GM12801 (cell line): ENCODE measurements around the gene RASSF8.

Experiments
- TF ChIP-seq, protein P1 (sequence below): IDR thresholded peaks from one replicate; pipeline ENCODE4 v1.5.1; 2011; ENCODE audit warnings: control low read depth; ENCODE audit not compliant: insufficient read length; ENCODE audit errors: extremely low read depth

Gene RASSF8

DNA sequence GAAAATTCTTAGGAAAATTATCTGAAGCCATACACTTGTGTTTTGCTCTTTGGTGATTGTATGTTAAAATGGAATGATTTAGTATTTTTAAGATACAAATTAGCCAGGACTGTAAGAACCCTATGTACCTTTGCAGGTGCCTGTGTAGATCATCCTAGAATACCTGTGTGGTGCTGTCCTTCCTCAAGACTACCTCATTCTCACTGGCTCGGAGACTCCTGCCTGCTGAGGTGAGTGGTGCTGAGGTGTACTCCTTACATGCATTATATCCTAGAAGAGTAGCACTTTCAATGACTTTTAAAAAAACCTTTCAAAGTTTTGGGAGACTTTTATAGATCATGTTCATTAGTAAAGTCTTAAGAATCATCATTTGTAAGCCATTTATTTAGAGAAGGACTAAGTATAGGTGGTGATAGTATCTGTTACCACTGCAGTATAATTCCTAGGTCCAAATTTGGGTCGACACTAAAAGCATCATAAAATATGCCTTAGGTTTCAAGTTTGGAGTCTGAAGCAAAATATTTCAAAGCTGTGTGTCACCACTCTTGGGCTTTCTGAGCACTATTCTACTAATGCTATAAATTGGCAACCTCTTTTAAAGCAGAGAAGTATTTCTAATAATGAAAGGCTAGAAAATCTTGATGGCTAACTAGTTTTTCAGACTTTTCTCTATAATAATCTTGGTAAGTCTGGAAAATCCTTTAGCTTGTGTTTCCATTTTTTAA, 36.6 kb downstream of the RASSF8 start:
- TF ChIP-seq, protein P1, sequence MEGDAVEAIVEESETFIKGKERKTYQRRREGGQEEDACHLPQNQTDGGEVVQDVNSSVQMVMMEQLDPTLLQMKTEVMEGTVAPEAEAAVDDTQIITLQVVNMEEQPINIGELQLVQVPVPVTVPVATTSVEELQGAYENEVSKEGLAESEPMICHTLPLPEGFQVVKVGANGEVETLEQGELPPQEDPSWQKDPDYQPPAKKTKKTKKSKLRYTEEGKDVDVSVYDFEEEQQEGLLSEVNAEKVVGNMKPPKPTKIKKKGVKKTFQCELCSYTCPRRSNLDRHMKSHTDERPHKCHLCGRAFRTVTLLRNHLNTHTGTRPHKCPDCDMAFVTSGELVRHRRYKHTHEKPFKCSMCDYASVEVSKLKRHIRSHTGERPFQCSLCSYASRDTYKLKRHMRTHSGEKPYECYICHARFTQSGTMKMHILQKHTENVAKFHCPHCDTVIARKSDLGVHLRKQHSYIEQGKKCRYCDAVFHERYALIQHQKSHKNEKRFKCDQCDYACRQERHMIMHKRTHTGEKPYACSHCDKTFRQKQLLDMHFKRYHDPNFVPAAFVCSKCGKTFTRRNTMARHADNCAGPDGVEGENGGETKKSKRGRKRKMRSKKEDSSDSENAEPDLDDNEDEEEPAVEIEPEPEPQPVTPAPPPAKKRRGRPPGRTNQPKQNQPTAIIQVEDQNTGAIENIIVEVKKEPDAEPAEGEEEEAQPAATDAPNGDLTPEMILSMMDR: no peak

GRCh38 chr12:25995906-25996305, 37.4 kb downstream of the RASSF8 start:
- TF ChIP-seq, protein P1: no peak

DNA sequence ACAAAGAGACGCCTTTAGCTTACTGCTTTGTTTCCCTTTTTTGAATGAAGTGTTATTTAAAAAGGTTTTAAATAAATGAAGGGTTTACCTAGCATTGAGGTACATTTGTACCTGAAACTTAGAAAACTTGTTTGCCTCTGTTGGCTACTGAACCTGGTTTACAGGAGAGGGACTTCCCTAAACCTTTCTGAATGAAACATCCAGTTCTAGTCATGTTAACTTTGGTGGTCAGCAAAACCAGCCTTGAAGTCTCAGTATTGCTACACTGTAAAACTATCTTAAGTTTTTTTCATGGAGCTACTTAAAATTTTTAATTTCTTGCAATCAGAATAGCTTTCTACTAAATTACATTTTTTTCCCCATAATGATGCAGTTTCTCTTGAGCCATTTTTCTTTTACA, 38.2 kb downstream of the RASSF8 start:
- TF ChIP-seq, protein P1: no peak

- TF ChIP-seq, protein P1: no peak
These were observed 38.9 kb downstream of the RASSF8 start for GRCh38 chr12:25997201-25997963.

DNA sequence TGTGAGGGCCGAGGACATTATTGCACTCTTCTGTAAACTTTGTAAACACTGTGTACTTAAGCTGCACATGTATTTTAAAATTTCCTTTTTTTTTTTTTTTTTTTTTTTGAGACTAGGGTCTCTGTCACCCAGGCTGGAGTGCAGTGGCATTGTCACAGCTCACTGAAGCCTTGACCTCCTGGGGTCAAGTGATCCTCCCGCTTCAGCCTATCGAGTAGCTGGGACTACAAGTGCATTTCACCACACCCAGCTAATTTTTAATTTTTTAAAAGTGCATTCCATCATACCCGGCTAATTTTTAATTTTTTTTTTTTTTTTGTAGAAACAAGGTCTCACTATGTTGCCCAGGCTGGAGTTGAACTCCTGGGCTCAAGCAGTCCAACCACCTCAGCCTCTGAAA, 42.4 kb downstream of the RASSF8 start:
- TF ChIP-seq, protein P1: no peak

- TF ChIP-seq, protein P1: no peak
These were observed 43.0 kb downstream of the RASSF8 start for GRCh38 chr12:26001530-26001929.

GRCh38 chr12:26003065-26003464, 44.6 kb downstream of the RASSF8 start:
- TF ChIP-seq, protein P1: no peak
